ENCODE measurements around the gene OR13C5. TPM values are rescaled to one million over a fixed set of nuclear protein-coding genes. Genes with fewer than 3 reads are reported as not detected.

The OR13C5 gene
- total RNA-seq, 1 donor from 2014 or later, result not detected

DNA sequence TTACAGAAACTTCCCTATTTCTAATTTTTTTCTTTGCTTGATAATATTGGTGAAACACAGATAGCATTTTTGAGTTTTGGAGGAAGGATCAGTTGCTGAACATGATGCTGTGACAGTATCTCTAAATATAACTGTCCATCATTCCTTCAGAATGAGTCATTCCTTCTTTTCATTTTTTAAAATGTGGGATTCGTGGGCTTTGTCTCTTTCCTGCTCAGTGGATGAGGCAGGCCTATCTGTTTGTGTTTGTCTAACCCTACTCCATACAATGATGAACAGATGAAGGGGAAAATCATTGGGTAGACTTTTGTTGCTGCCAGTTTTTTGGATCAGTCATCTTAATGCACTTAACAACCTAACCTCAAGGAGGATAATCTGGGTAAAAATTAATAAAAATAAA, 46.0 kb downstream of the OR13C5 start:
- no peak overlapping the region for H3K27ac Mint-ChIP-seq (ENCODE audit: unreplicated experiment)
- peaks cover 6% of the 10 kb centered on the region for H3K9me3 Mint-ChIP-seq (ENCODE audit: low read depth)
- TF ChIP-seq, protein P1, sequence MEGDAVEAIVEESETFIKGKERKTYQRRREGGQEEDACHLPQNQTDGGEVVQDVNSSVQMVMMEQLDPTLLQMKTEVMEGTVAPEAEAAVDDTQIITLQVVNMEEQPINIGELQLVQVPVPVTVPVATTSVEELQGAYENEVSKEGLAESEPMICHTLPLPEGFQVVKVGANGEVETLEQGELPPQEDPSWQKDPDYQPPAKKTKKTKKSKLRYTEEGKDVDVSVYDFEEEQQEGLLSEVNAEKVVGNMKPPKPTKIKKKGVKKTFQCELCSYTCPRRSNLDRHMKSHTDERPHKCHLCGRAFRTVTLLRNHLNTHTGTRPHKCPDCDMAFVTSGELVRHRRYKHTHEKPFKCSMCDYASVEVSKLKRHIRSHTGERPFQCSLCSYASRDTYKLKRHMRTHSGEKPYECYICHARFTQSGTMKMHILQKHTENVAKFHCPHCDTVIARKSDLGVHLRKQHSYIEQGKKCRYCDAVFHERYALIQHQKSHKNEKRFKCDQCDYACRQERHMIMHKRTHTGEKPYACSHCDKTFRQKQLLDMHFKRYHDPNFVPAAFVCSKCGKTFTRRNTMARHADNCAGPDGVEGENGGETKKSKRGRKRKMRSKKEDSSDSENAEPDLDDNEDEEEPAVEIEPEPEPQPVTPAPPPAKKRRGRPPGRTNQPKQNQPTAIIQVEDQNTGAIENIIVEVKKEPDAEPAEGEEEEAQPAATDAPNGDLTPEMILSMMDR (IDR thresholded peaks at IDR 0.05), result no peak
- no peak overlapping the region for H3K4me3 Mint-ChIP-seq (ENCODE audit: unreplicated experiment)
- H3K27me3 Mint-ChIP-seq (ENCODE audit: low read depth), result peaks cover 6% of the 10 kb centered on the region
- no peak for DNase-seq (ENCODE audit: low spot score)
- H3K4me1 Mint-ChIP-seq (ENCODE audit: low read depth), result peaks cover 6% of the 10 kb centered on the region
- H3K36me3 Mint-ChIP-seq (ENCODE audit: low read depth), result no peaks in the 10 kb centered on the region

Other genes starting within 250 kb of the OR13C5 start
- not detected in 3 replicates for gene OR13F1, start 95.2 kb downstream of the OR13C5 start, total RNA-seq
- gene OR13C4, start 72.2 kb downstream of the OR13C5 start, total RNA-seq, result not detected in 3 replicates
- gene OR13C3, start 62.6 kb downstream of the OR13C5 start, total RNA-seq, result not detected in 3 replicates
- gene OR13C8, start 30.2 kb downstream of the OR13C5 start, total RNA-seq, result not detected in 3 replicates
- gene OR13C2, start 6.2 kb upstream of the OR13C5 start, total RNA-seq, result not detected in 3 replicates
- gene OR13C9, start 18.8 kb upstream of the OR13C5 start, total RNA-seq, result not detected in 3 replicates
- gene OR13D1, start 95.1 kb upstream of the OR13C5 start, total RNA-seq, result not detected in 3 replicates
- 33.2 to 39.0 TPM (median 33.9 TPM) in 3 replicates for gene NIPSNAP3A, start 148.3 kb upstream of the OR13C5 start, total RNA-seq
- gene NIPSNAP3B, start 164.7 kb upstream of the OR13C5 start, total RNA-seq, result 2.1 to 3.8 TPM (median 2.3 TPM) in 3 replicates